Measurements from ENCODE around the gene SEC61A2. TPM values are rescaled to one million over a fixed set of nuclear protein-coding genes. Genes with fewer than 3 reads are reported as not detected.

Gene SEC61A2
- total and polyA plus RNA-seq, 2 donors (not counting 1 experiment from before 2014, with no cell fraction given): 10.7 to 20.2 TPM

- H3K4me2 ChIP-seq (replicated peaks; ENCODE audit: low read depth, low read length, poor library complexity, severe bottlenecking): peak overlapping the region; percentile 85
- H2AFZ ChIP-seq (ENCODE audit: insufficient read depth, low read depth, low read length, poor library complexity, severe bottlenecking): peak overlapping the region; percentile 98
- intact Hi-C loops (cut with micrococcal nuclease): loop anchor here (1.0 to 2.0 kb wide), 5 partner anchors 19 to 516 kb away; no protein-coding TSS in a partner anchor
- peak; percentile 38 for DNase-seq
- peaks cover 42% of the 10 kb centered on the region for H3K4me1 Mint-ChIP-seq
- 20% methylated on average over 25 of the region's 27 CpGs for WGBS (ENCODE audit: insufficient coverage)
- peaks cover 92% of the 10 kb centered on the region for H3K79me2 ChIP-seq (ENCODE audit: control insufficient read depth, insufficient read depth, low read length)
- peaks cover 18 to 24% of the 10 kb centered on the region in 2 donors for H3K4me1 ChIP-seq (ENCODE audit: control insufficient read depth in 2 of 2, insufficient read depth in 2 of 2, low read length in 2 of 2)
- peak overlapping the region; percentile 87 to 97 (median 95) for H3K4me3 ChIP-seq (ENCODE audit: control extremely low read depth in 1 of 5, extremely low read depth in 1 of 5, insufficient read depth in 1 of 5, low read depth in 2 of 5, low read length in 4 of 5)
- H3K36me3 ChIP-seq (replicated peaks in 1 of 2; ENCODE audit: control extremely low read depth in 1 of 2, control insufficient read depth in 1 of 2, extremely low read depth in 1 of 2, insufficient read depth in 2 of 2, low read length in 1 of 2): peaks cover 0 to 14% of the 10 kb centered on the region in 2 experiments
- CTCF ChIA-PET: interaction anchor here (1.4 to 2.4 kb wide), 5 partner anchors 21 to 462 kb away, joined by 3 to 24 read pairs (median 6); partner anchors contain the start of gene UPF2
- H4K20me1 ChIP-seq (ENCODE audit: control insufficient read depth, insufficient read depth, low read length, poor library complexity, severe bottlenecking): peaks cover 19% of the 10 kb centered on the region
- no peaks in the 10 kb centered on the region for H3K9me3 ChIP-seq (ENCODE audit: control extremely low read depth in 1 of 3, control insufficient read depth in 2 of 3, insufficient read depth in 1 of 3, low read length in 2 of 3)
- no peak for TF ChIP-seq EZH2 (IDR thresholded peaks at IDR 0.05; ENCODE audit: borderline replicate concordance, insufficient read depth, low read depth, low read length, poor library complexity, severe bottlenecking)
- TF ChIP-seq, protein P1, sequence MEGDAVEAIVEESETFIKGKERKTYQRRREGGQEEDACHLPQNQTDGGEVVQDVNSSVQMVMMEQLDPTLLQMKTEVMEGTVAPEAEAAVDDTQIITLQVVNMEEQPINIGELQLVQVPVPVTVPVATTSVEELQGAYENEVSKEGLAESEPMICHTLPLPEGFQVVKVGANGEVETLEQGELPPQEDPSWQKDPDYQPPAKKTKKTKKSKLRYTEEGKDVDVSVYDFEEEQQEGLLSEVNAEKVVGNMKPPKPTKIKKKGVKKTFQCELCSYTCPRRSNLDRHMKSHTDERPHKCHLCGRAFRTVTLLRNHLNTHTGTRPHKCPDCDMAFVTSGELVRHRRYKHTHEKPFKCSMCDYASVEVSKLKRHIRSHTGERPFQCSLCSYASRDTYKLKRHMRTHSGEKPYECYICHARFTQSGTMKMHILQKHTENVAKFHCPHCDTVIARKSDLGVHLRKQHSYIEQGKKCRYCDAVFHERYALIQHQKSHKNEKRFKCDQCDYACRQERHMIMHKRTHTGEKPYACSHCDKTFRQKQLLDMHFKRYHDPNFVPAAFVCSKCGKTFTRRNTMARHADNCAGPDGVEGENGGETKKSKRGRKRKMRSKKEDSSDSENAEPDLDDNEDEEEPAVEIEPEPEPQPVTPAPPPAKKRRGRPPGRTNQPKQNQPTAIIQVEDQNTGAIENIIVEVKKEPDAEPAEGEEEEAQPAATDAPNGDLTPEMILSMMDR (IDR thresholded peaks at IDR 0.05): no peak
- ATAC-seq (ENCODE audit: low read depth): no peak
- H3K27me3 Mint-ChIP-seq: no peaks in the 10 kb centered on the region
- peak overlapping the region; percentile 91 to 94 for H3K27ac ChIP-seq (ENCODE audit: low read length in 2 of 2)
- POLR2A ChIA-PET: interaction anchor here (1.3 kb wide), 1 partner anchor 72 kb away, joined by 3 read pairs; no protein-coding TSS in a partner anchor
- H3K27ac Mint-ChIP-seq: peak overlapping the region; percentile 99
- H3K27me3 ChIP-seq (replicated peaks in 1 of 4; ENCODE audit: control extremely low read depth in 1 of 4, control insufficient read depth in 3 of 4, insufficient read depth in 4 of 4, low read length in 3 of 4): no peaks in the 10 kb centered on the region
- H3K4me3 Mint-ChIP-seq: peak overlapping the region; percentile 93
- no peaks in the 10 kb centered on the region for H3K9me3 Mint-ChIP-seq (ENCODE audit: insufficient read depth)
- H3K9ac ChIP-seq (ENCODE audit: low read length): peak overlapping the region; percentile 90
These were observed 65.3 kb downstream of the SEC61A2 start for GRCh38 chr10:12194752-12195271.

DNA sequence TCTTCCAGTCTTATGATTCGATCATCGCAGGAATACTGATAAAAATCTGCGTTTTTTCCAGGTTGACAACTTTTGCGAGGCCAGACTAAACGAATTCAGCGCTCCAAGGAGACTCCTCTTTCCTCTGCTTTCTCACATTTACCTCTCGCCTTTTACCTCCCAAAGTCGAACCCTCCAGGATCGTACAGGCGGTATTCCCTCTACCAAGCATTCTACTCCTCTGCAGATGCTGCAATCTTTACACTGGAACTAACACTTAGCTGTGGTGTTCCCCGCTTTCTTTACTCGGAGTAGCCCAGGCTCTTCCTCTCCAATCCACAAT lies 65.8 kb downstream of the SEC61A2 start:
- H3K4me1 Mint-ChIP-seq: peaks cover 42% of the 10 kb centered on the region
- Histone ChIP-seq H4K20me1 (ENCODE audit: control insufficient read depth, insufficient read depth, low read length, poor library complexity, severe bottlenecking) (peaks cover 19% of the 10 kb centered on the region), H3K79me2 (ENCODE audit: control insufficient read depth, insufficient read depth, low read length) (peaks cover 92% of the 10 kb centered on the region), H3K9me3 (ENCODE audit: control extremely low read depth in 1 of 3, control insufficient read depth in 2 of 3, insufficient read depth in 1 of 3, low read length in 2 of 3) (no peaks in the 10 kb centered on the region), H3K4me1 (ENCODE audit: control insufficient read depth in 2 of 2, insufficient read depth in 2 of 2, low read length in 2 of 2) (peaks cover 18 to 24% of the 10 kb centered on the region in 2 donors), H3K9ac (ENCODE audit: low read length) (peak overlapping the region; percentile 90), H3K4me2 (replicated peaks; ENCODE audit: low read depth, low read length, poor library complexity, severe bottlenecking) (peak overlapping the region; percentile 85), H2AFZ (ENCODE audit: insufficient read depth, low read depth, low read length, poor library complexity, severe bottlenecking) (peak overlapping the region; percentile 98), H3K27ac (ENCODE audit: low read length in 2 of 2) (peak overlapping the region; percentile 91 to 94), H3K36me3 (replicated peaks in 1 of 2; ENCODE audit: control extremely low read depth in 1 of 2, control insufficient read depth in 1 of 2, extremely low read depth in 1 of 2, insufficient read depth in 2 of 2, low read length in 1 of 2) (peaks cover 0 to 14% of the 10 kb centered on the region in 2 experiments), H3K4me3 (ENCODE audit: control extremely low read depth in 1 of 5, extremely low read depth in 1 of 5, insufficient read depth in 1 of 5, low read depth in 2 of 5, low read length in 4 of 5) (peak overlapping the region; percentile 87 to 97 (median 95)), H3K27me3 (replicated peaks in 1 of 4; ENCODE audit: control extremely low read depth in 1 of 4, control insufficient read depth in 3 of 4, insufficient read depth in 4 of 4, low read length in 3 of 4) (no peaks in the 10 kb centered on the region)
- peak overlapping the region; percentile 93 for H3K4me3 Mint-ChIP-seq
- peak overlapping the region; percentile 99 for H3K27ac Mint-ChIP-seq
- intact Hi-C loops (cut with micrococcal nuclease): loop anchor here (1.0 to 2.0 kb wide), 5 partner anchors 19 to 516 kb away; no protein-coding TSS in a partner anchor
- 0% methylated on average over 12 of the region's 12 CpGs for WGBS (ENCODE audit: insufficient coverage)
- H3K9me3 Mint-ChIP-seq (ENCODE audit: insufficient read depth): no peaks in the 10 kb centered on the region
- ATAC-seq (ENCODE audit: low read depth): peak; percentile 2
- DNase-seq: no peak
- CTCF ChIA-PET: interaction anchor here (0.9 to 2.4 kb wide), 11 partner anchors 21 to 518 kb away, joined by 3 to 24 read pairs (median 5); partner anchors contain the start of gene UPF2
- POLR2A ChIA-PET: interaction anchor here (0.6 to 1.3 kb wide), 4 partner anchors 69 to 152 kb away, joined by 3 to 6 read pairs (median 4); partner anchors contain the start of gene UPF2
- H3K27me3 Mint-ChIP-seq: no peaks in the 10 kb centered on the region
- TF ChIP-seq EZH2 (IDR thresholded peaks at IDR 0.05; ENCODE audit: borderline replicate concordance, insufficient read depth, low read depth, low read length, poor library complexity, severe bottlenecking): no peak
- TF ChIP-seq, protein P1 (IDR thresholded peaks at IDR 0.05): no peak

Measured in B cell (primary cell).